ENCODE measurements around the gene ZNF407. TPM values are rescaled to one million over a fixed set of nuclear protein-coding genes. Genes with fewer than 3 reads are reported as not detected.

ZNF407 gene
- total RNA-seq, 1 donor from 2014 or later: 26.7 TPM

GRCh38 chr18:74818516-74819175 is 221.0 kb downstream of the ZNF407 start:
- no peak for ATAC-seq (ENCODE audit: low read depth)
- intact Hi-C loops (cut with micrococcal nuclease): no loop called here
- POLR2A ChIA-PET: no interaction called here

GRCh38 chr18:74819433-74820059 is 221.9 kb downstream of the ZNF407 start:
- no peak for DNase-seq
- intact Hi-C loops (cut with micrococcal nuclease): no loop called here
- H3K9me3 Mint-ChIP-seq: no peaks in the 10 kb centered on the region
- H3K36me3 Mint-ChIP-seq (ENCODE audit: low read depth): peaks cover 16% of the 10 kb centered on the region
- ATAC-seq (ENCODE audit: low read depth): no peak
- no peak overlapping the region for H3K4me3 Mint-ChIP-seq
- no peaks in the 10 kb centered on the region for H3K4me1 Mint-ChIP-seq
- no peaks in the 10 kb centered on the region for H3K27me3 Mint-ChIP-seq
- TF ChIP-seq, protein P1, sequence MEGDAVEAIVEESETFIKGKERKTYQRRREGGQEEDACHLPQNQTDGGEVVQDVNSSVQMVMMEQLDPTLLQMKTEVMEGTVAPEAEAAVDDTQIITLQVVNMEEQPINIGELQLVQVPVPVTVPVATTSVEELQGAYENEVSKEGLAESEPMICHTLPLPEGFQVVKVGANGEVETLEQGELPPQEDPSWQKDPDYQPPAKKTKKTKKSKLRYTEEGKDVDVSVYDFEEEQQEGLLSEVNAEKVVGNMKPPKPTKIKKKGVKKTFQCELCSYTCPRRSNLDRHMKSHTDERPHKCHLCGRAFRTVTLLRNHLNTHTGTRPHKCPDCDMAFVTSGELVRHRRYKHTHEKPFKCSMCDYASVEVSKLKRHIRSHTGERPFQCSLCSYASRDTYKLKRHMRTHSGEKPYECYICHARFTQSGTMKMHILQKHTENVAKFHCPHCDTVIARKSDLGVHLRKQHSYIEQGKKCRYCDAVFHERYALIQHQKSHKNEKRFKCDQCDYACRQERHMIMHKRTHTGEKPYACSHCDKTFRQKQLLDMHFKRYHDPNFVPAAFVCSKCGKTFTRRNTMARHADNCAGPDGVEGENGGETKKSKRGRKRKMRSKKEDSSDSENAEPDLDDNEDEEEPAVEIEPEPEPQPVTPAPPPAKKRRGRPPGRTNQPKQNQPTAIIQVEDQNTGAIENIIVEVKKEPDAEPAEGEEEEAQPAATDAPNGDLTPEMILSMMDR (IDR thresholded peaks at IDR 0.05): no peak
- ChIA-PET CTCF (no interaction called here), POLR2A (no interaction called here)
- H3K27ac Mint-ChIP-seq: no peak overlapping the region

More at GRCh38 chr18:74818516-74819175, 221.0 kb downstream of the ZNF407 start:
- CTCF ChIA-PET: no interaction called here
- Mint-ChIP-seq H3K36me3 (ENCODE audit: low read depth) (peaks cover 14% of the 10 kb centered on the region), H3K27me3 (no peaks in the 10 kb centered on the region), H3K9me3 (no peaks in the 10 kb centered on the region), H3K27ac (no peak overlapping the region), H3K4me1 (no peaks in the 10 kb centered on the region), H3K4me3 (no peak overlapping the region)
- TF ChIP-seq, protein P1 (IDR thresholded peaks at IDR 0.05): no peak
- no peak for DNase-seq

GRCh38 chr18:74820160-74820780 is 222.6 kb downstream of the ZNF407 start:
- Mint-ChIP-seq H3K9me3 (no peaks in the 10 kb centered on the region), H3K27ac (no peak overlapping the region), H3K4me1 (peaks cover 5% of the 10 kb centered on the region), H3K36me3 (ENCODE audit: low read depth) (peaks cover 15% of the 10 kb centered on the region), H3K4me3 (no peak overlapping the region), H3K27me3 (no peaks in the 10 kb centered on the region)
- no peak for DNase-seq
- no peak for ATAC-seq (ENCODE audit: low read depth)
- ChIA-PET CTCF (no interaction called here), POLR2A (no interaction called here)
- TF ChIP-seq, protein P1 (IDR thresholded peaks at IDR 0.05): no peak
- intact Hi-C loops (cut with micrococcal nuclease): no loop called here

GRCh38 chr18:74825460-74825859 is 227.8 kb downstream of the ZNF407 start:
- Mint-ChIP-seq H3K27ac (no peak overlapping the region), H3K4me1 (peaks cover 5% of the 10 kb centered on the region), H3K27me3 (no peaks in the 10 kb centered on the region), H3K9me3 (no peaks in the 10 kb centered on the region), H3K4me3 (no peak overlapping the region), H3K36me3 (ENCODE audit: low read depth) (peaks cover 17% of the 10 kb centered on the region)
- ATAC-seq (ENCODE audit: low read depth) (no peak), DNase-seq (no peak)
- intact Hi-C loops (cut with micrococcal nuclease): no loop called here
- ChIA-PET POLR2A (no interaction called here), CTCF (no interaction called here)
- TF ChIP-seq, protein P1 (IDR thresholded peaks at IDR 0.05): no peak

GRCh38 chr18:74826572-74826971 is 228.9 kb downstream of the ZNF407 start:
- Mint-ChIP-seq H3K27me3 (no peaks in the 10 kb centered on the region), H3K36me3 (ENCODE audit: low read depth) (peaks cover 15% of the 10 kb centered on the region), H3K4me3 (no peak overlapping the region), H3K9me3 (no peaks in the 10 kb centered on the region), H3K27ac (no peak overlapping the region), H3K4me1 (peaks cover 5% of the 10 kb centered on the region)
- intact Hi-C loops (cut with micrococcal nuclease): no loop called here
- TF ChIP-seq, protein P1 (IDR thresholded peaks at IDR 0.05): no peak
- ATAC-seq (ENCODE audit: low read depth) (no peak), DNase-seq (no peak)
- ChIA-PET CTCF (no interaction called here), POLR2A (no interaction called here)
